Measurements from ENCODE around the gene PAQR7.

Gene PAQR7

GRCh38 chr1:25877155-25877554, 1.6 kb upstream of the PAQR7 start:
- Histone ChIP-seq H3K27ac (peak overlapping the region in 5 of 21 experiments; percentile 14 to 95 (median 91)), H3K4me3 (no peak overlapping the region)

- H3K27ac ChIP-seq, result peak overlapping the region in 18 of 21 experiments; percentile 82 to 95 (median 89)
- H3K4me3 ChIP-seq, result peak overlapping the region in 1 of 7 experiments; percentile 69
Measured at GRCh38 chr1:25876693-25877077, 1.2 kb upstream of the PAQR7 start.

- Histone ChIP-seq H3K4me3 (peak overlapping the region; percentile 47 to 69 (median 64)), H3K27ac (peak overlapping the region; percentile 42 to 95 (median 89))
Measured at GRCh38 chr1:25875856-25876692, 566 bp upstream of the PAQR7 start.

GRCh38 chr1:25874635-25875153, 814 bp downstream of the PAQR7 start:
- peak overlapping the region in 20 of 21 experiments; percentile 77 to 95 (median 89) for H3K27ac ChIP-seq
- peak overlapping the region; percentile 47 to 69 (median 64) for H3K4me3 ChIP-seq

GRCh38 chr1:25874209-25874608, 1.3 kb downstream of the PAQR7 start:
- Histone ChIP-seq H3K27ac (peak overlapping the region in 18 of 21 experiments; percentile 82 to 95 (median 90)), H3K4me3 (peak overlapping the region in 6 of 7 experiments; percentile 47 to 69 (median 66))

GRCh38 chr1:25873120-25873519, 2.4 kb downstream of the PAQR7 start:
- Histone ChIP-seq H3K27ac (peak overlapping the region in 2 of 21 experiments; percentile 42 to 69), H3K4me3 (no peak overlapping the region)

- Histone ChIP-seq H3K4me3 (no peak overlapping the region), H3K27ac (peak overlapping the region in 3 of 21 experiments; percentile 23 to 69 (median 27))
Measured at GRCh38 chr1:25872713-25873112, 2.8 kb downstream of the PAQR7 start.

GRCh38 chr1:25871704-25872494, 3.6 kb downstream of the PAQR7 start:
- Histone ChIP-seq H3K4me3 (no peak overlapping the region), H3K27ac (peak overlapping the region in 14 of 21 experiments; percentile 18 to 69 (median 46))

- H3K27ac ChIP-seq, result peak overlapping the region in 10 of 21 experiments; percentile 18 to 69 (median 46)
- H3K4me3 ChIP-seq, result no peak overlapping the region
Measured at GRCh38 chr1:25871086-25871703, 4.3 kb downstream of the PAQR7 start.

GRCh38 chr1:25870614-25871013, 4.9 kb downstream of the PAQR7 start:
- H3K27ac ChIP-seq, result peak overlapping the region in 1 of 21 experiments; percentile 69

GRCh38 chr1:25869909-25870606, 5.5 kb downstream of the PAQR7 start:
- Histone ChIP-seq H3K27ac (peak overlapping the region in 1 of 21 experiments; percentile 69), H3K4me3 (no peak overlapping the region)

More at GRCh38 chr1:25870614-25871013, 4.9 kb downstream of the PAQR7 start:
- no peak overlapping the region for H3K4me3 ChIP-seq

- peak overlapping the region in 3 of 21 experiments; percentile 17 to 52 (median 41) for H3K27ac ChIP-seq
- no peak overlapping the region for H3K4me3 ChIP-seq
Measured at GRCh38 chr1:25867210-25867991, 8.1 kb downstream of the PAQR7 start.

GRCh38 chr1:25866288-25866687, 9.2 kb downstream of the PAQR7 start:
- Histone ChIP-seq H3K4me3 (no peak overlapping the region), H3K27ac (no peak overlapping the region)

- H3K4me3 ChIP-seq, result no peak overlapping the region
Measured at GRCh38 chr1:25864434-25864833, 11.1 kb downstream of the PAQR7 start.

GRCh38 chr1:25863486-25864262, 11.8 kb downstream of the PAQR7 start:
- H3K27ac ChIP-seq, result peak overlapping the region in 2 of 21 experiments; percentile 3 to 39

More at GRCh38 chr1:25864434-25864833, 11.1 kb downstream of the PAQR7 start:
- H3K27ac ChIP-seq, result no peak overlapping the region

GRCh38 chr1:25862785-25863485, 12.6 kb downstream of the PAQR7 start:
- Histone ChIP-seq H3K27ac (peak overlapping the region in 1 of 21 experiments; percentile 39), H3K4me3 (no peak overlapping the region)

More at GRCh38 chr1:25863486-25864262, 11.8 kb downstream of the PAQR7 start:
- no peak overlapping the region for H3K4me3 ChIP-seq

Data from skin epidermis (tissue), 12 donors.